ENCODE data around the gene NDUFA13. TPM values are rescaled to one million over a fixed set of nuclear protein-coding genes. Genes with fewer than 3 reads are reported as not detected.
A peak's percentile ranks its signal among the peaks of the same experiment; 100 is the strongest.

NDUFA13 gene
- total RNA-seq, 2 donors from 2014 or later: 430 to 489 TPM

DNA sequence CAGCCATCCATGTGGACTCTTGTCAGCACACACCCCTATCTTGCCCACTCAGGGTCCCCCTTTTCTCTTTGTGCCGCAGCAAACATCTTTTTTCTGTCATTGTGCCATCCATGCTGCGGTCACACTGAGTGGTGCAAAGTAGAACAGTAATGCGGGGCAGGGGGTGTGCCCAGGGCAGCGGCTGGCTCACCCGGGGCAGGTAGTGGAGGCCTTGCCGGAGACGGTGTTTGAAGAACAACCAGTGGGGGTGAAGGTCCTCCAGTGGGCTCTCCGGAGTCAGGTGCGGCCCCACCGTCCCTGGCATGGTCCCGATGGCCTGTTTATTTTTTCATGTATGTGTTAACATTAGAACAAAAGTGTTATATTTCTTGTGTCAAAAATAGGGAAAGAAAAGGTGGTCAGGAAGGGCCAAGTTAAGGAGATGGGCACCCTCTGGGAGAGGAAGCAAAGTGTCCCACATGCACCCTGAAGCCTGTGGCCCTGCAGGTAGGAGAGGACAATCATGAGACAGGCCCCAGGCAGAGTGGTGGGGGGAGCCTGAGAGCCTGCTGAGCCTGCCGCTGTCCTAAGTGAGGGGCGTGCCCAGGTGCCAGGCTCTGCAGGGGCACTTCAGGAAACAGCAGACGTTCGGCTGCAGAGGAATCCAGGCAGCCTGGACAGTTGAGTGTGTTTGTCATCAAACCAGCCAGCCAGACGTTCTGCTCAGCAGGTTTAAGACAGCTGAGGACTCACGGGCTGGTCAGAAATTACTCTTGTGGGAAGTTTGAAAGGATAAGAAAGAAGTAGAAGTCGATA is 13.0 kb upstream of the NDUFA13 start:
- intact Hi-C loops (cut with DNase I, micrococcal nuclease): no loop called here
- ATAC-seq (no peak), DNase-seq (no peak)

- no peak for ATAC-seq
- DNase-seq: no peak
- intact Hi-C loops (cut with DNase I, micrococcal nuclease): no loop called here
Measured at GRCh38 chr19:19504754-19505668, 11.0 kb upstream of the NDUFA13 start.

DNA sequence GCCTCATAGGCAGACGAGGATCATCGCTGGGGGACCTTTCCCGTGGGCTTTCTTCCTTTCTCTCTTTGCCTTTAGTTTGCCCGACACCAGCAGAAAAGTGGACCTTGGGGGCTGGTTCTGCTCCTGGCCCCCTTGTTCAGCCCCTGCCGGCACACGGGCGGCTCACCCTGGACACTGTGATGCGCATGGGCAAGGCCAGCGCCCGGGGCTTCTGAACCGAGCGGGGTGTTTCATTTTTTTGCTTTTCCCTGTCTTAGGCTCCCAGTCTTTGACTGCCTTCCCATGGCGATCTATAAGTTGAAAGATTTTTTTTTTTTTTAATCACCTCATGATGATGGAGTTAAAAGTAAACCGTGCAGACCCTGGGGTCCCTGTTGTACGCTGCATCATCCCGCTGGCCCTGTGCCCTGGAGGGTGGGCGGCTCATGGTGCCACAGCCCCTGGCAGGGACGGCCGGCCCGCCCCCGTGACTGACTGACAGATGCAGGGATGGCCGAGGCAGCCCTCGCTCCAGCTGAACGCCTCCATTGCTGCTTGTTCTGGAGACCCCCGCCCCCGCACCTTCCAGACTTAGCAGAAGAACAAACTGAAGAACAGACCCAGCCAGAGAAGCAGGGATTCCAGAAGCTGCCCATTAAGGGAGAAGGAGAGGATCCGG is 10.2 kb upstream of the NDUFA13 start:
- intact Hi-C loops (cut with DNase I, micrococcal nuclease): no loop called here
- no peak for DNase-seq
- no peak for ATAC-seq

DNA sequence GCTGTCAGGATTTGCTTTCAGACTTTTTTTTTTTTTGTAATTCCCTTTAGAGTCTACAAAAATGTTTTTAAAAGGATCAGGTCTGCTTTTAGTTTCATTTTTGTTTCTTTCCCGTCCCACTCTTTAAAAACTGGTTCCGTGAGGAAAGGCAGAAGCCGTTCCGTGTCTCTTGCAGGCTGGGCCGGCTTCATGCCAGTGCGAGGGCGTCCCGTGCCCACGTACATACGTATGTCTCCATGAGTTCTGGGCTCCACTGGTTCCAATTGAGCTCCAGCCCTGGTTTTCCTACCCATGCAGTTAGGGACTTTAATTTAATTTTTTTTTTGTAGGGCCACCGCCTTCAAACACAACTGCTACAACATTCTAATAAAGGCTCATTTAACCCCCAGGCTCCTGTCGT is 9.4 kb upstream of the NDUFA13 start:
- intact Hi-C loops (cut with DNase I, micrococcal nuclease): no loop called here
- DNase-seq: no peak
- no peak for ATAC-seq

DNA sequence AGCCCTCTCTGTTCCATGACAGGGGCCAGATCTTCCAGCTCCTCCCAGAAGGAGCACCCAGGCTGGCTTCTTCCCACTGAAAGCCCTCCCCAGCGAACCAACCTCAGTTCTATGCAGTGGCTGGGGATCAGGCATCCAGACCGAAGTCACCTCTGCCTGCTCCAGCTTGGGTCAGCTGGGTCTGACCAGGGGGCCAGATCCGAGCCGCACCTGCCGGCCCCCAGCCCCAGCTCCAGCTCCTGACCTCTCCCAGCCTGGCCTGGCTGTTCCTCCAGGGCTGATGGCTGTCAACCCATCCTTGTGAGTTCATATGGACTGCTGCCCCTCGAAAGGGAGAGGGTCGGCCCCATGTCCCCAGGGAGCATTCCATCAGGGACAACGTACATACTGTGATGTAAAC is 8.7 kb upstream of the NDUFA13 start:
- intact Hi-C loops (cut with DNase I, micrococcal nuclease): no loop called here
- ATAC-seq (no peak), DNase-seq (no peak)

- intact Hi-C loops (cut with DNase I, micrococcal nuclease): no loop called here
- ATAC-seq (peak; percentile 4), DNase-seq (no peak)
Measured at GRCh38 chr19:19508217-19508616, 7.8 kb upstream of the NDUFA13 start.

DNA sequence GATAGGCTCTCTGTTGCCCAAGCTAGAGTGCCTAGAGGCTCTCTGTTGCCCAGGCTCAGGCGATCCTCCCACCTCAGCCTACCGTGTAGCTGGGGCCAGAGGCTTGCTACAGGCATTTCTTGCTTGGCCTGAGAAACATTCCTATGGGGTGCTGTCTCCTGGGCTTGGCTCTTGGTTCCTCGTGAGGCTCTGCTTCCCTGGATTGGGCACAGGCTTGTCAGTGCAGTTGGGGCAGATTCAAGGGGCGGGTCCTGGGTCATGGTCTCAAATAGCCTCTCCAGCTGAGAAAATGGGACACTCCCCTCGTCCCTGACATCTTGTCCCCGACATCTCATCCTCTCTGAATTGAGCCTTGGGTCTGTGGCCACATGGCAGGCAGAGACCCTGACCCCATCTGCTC is 5.6 kb upstream of the NDUFA13 start:
- ATAC-seq (peak; percentile 2), DNase-seq (no peak)
- intact Hi-C loops (cut with DNase I, micrococcal nuclease): no loop called here

GRCh38 chr19:19513682-19514081 is 2.3 kb upstream of the NDUFA13 start:
- ATAC-seq (no peak), DNase-seq (no peak)
- intact Hi-C loops (cut with DNase I, micrococcal nuclease): no loop called here

DNA sequence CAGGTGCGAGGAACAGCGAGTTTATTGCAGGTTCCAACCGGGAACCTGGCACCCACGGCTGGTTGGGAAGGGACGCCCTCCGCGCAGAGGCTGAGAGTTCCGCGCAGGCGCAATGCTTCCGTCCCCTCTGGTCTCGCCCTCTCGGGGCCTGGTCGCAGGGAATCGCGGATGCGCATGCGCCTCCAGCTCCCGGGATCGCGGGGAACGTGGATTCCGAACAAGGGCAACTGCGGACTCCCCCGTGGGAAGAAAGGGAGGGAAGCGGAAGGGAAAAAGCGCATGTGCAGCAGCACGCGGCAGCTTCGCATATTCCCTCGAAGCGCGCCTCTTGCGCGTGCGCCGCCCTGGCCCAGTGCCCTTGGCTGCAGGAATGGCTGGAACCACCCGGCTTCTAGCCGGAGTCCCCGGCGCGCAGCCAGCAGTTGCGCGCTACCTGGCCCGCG is 1.8 kb upstream of the NDUFA13 start:
- DNase-seq: peak; percentile 59 to 77
- intact Hi-C loops (cut with DNase I, micrococcal nuclease): no loop called here
- ATAC-seq: no peak

- DNase-seq: peak in 1 of 2 donors; percentile 34
- intact Hi-C loops (cut with DNase I, micrococcal nuclease): no loop called here
- no peak for ATAC-seq
Measured at GRCh38 chr19:19514881-19515641, 964 bp upstream of the NDUFA13 start, which contains the start of gene TSSK6. TSSK6 (minus strand) TSS chr19:19515548; CDS start chr19:19515427, 121 bp downstream.

GRCh38 chr19:19517235-19517619 is 1.2 kb downstream of the NDUFA13 start:
- no peak for DNase-seq
- ATAC-seq: no peak
- intact Hi-C loops (cut with DNase I, micrococcal nuclease): no loop called here

DNA sequence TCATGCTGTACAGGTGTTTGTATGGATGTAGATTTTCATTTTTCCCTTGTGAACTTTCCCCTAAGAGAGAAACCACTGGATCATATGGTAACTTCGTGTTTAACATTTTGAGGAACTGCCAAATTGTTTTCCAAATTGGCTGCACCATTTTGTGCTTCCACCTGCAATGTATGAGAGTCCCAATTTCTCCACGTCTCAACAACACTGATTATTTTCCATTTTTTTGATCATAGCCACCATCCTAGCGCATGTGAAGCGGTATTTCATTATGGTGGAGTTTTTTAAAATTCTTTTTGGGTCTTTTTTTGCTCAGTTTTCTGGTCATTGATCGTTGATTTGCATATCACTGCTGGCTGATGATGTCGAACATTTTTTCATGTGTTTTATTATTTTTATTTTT is 5.0 kb downstream of the NDUFA13 start:
- DNase-seq (no peak), ATAC-seq (no peak)
- intact Hi-C loops (cut with DNase I, micrococcal nuclease): no loop called here

DNA sequence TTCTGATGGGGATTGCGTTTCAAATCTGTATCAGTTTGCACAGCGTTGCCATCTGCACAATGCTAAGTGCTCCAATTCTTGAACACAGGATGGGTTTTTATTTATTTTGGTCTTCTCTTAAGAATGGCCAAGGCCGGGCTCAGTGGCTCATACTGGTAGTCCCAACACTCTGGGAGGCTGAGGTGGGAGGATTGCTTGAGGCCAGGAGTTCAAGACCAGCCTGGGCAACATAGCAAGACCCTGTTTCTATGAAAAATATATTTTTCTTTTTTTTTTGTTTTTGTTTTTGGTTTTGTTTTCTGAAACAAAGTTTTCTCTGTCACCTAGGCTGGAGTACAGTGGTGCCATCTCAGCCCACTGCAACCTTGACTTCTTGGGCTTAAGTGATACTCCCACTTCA is 7.2 kb downstream of the NDUFA13 start:
- ATAC-seq: no peak
- DNase-seq: no peak
- intact Hi-C loops (cut with DNase I, micrococcal nuclease): no loop called here

GRCh38 chr19:19524053-19524452 is 8.0 kb downstream of the NDUFA13 start:
- intact Hi-C loops (cut with DNase I, micrococcal nuclease): no loop called here
- ATAC-seq: no peak
- DNase-seq: no peak

DNA sequence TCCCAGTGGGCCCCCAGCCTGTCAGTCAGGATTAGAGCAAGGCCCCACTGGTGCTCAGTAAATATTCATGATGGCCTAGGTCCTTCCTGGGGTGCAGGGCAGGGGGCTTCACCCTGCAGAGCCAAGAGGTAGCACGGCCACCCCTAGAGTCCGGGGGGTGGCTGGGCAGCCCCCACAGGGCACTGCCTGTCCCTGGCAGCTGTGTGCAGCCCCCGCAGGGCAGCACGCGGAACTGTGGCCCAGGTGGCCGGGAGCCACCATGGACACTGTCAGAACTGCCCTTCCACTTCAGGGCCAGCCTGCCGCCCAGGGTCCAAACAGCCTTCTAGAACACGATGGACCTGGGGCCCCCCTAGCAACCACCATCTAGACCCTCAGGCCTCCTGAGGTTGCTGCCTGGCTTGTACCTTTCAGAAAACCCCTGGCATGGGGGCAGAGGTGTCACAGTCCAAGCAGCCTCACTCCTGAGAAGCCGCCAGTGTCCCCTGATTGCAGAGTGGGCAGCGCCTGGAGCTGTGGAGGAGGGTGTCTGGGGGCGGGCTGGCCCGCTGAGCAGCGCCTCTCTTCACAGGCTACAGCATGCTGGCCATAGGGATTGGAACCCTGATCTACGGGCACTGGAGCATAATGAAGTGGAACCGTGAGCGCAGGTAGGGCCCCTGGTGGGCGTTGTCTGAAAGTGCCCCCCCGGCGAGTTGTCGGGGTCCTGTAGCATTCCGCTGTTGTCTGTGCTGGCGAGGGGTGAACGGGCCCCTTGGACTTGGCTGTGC is 9.8 kb downstream of the NDUFA13 start:
- DNase-seq: no peak
- intact Hi-C loops (cut with DNase I, micrococcal nuclease): loop anchor here in 1 of 2 donors (5.0 kb wide), 1 partner anchor 117 kb away; the partner anchor contains the start of gene GMIP
- no peak for ATAC-seq

GRCh38 chr19:19526581-19527370 is 10.8 kb downstream of the NDUFA13 start:
- intact Hi-C loops (cut with DNase I, micrococcal nuclease): loop anchor here in 1 of 2 donors (5.0 kb wide), 1 partner anchor 116 kb away; the partner anchor contains the start of gene GMIP
- DNase-seq (no peak), ATAC-seq (no peak)

GRCh38 chr19:19527371-19527656 is 11.3 kb downstream of the NDUFA13 start:
- DNase-seq (no peak), ATAC-seq (no peak)
- intact Hi-C loops (cut with DNase I, micrococcal nuclease): loop anchor here in 1 of 2 donors (5.0 kb wide), 1 partner anchor 115 kb away; the partner anchor contains the start of gene GMIP
